K562 (cell line): ENCODE results near the gene ACTR3C. TPM values are rescaled to one million over a fixed set of nuclear protein-coding genes. Genes with fewer than 3 reads are reported as not detected.

Experiments used
- ARID1B ChIP-seq: fragments of 450-650 bp; IDR thresholded peaks from 2 replicates; pipeline ENCODE4 v1.6.1; 2016; ENCODE audit warnings: antibody characterized with exemption, mild to moderate bottlenecking, inconsistent platforms
- CHCHD3 ChIP-seq: fragments of 250-450 bp; sonication (Bioruptor Pico); IDR thresholded peaks from 2 replicates; pipeline ENCODE4 v2.1.2; 2022; ENCODE audit warnings: mild to moderate bottlenecking
- DDX20 ChIP-seq: fragments of 450-650 bp; IDR thresholded peaks from 2 replicates; pipeline ENCODE4 v1.6.1; 2016; ENCODE audit warnings: missing genetic modification characterization, low read depth, mild to moderate bottlenecking, missing compliant biosample characterization, moderate library complexity
- DIDO1 ChIP-seq: fragments of 450-650 bp; IDR thresholded peaks from 2 replicates; pipeline ENCODE4 v1.6.1; 2016; ENCODE audit warnings: low read depth, missing biosample characterization, missing genetic modification characterization
- HMGN3 ChIP-seq: IDR thresholded peaks from 2 replicates; pipeline ENCODE4 v1.6.1; 2011; ENCODE audit warnings: borderline replicate concordance, low read depth, mild to moderate bottlenecking, mixed read lengths, low read length; ENCODE audit not compliant: insufficient read length; ENCODE audit errors: extremely low read depth
- KLF6 ChIP-seq: fragments of 250-450 bp; sonication (Bioruptor Pico); IDR thresholded peaks from 2 replicates; pipeline ENCODE4 v1.4.0; 2020; ENCODE audit warnings: mild to moderate bottlenecking, moderate library complexity, borderline replicate concordance
- MAFG ChIP-seq: fragments of 450-650 bp; conservative IDR thresholded peaks from 2 replicates; pipeline ENCODE4 v1.6.1; 2016; ENCODE audit warnings: missing genetic modification characterization, missing compliant biosample characterization
- PHF8 ChIP-seq: fragments of 200-600 bp; sonication (generic); IDR thresholded peaks from 2 replicates; pipeline ENCODE4 v1.6.1; 2012; ENCODE audit warnings: mixed run types, mild to moderate bottlenecking, inconsistent platforms, low read length, moderate library complexity, borderline replicate concordance
- PTRF ChIP-seq: fragments of 450-650 bp; IDR thresholded peaks from 2 replicates; pipeline ENCODE4 v1.6.1; 2016; ENCODE audit warnings: mild to moderate bottlenecking, missing genetic modification characterization, missing compliant biosample characterization
- SMAD2 ChIP-seq: fragments of 150-350 bp; IDR thresholded peaks from 2 replicates; pipeline ENCODE4 v1.6.1; 2014; ENCODE audit warnings: low read depth, mild to moderate bottlenecking, low read length
- SNIP1 ChIP-seq: fragments of 450-650 bp; IDR thresholded peaks from 2 replicates; pipeline ENCODE4 v1.7.1; 2017; ENCODE audit warnings: low read depth, mild to moderate bottlenecking
- ZNF175 ChIP-seq: fragments of 200-800 bp; sonication (Bioruptor generic); IDR thresholded peaks from 2 replicates; pipeline ENCODE4 v1.6.1; 2016; ENCODE audit warnings: low read depth, mild to moderate bottlenecking, missing genetic modification characterization, missing compliant biosample characterization
- ZNF431 ChIP-seq: sonication (generic); formaldehyde crosslinking; IDR thresholded peaks from 2 replicates; pipeline ENCODE4 v1.8.0; 2022; ENCODE audit warnings: mild to moderate bottlenecking, missing genetic modification reagents
- ZNF76 ChIP-seq: fragments of 250-450 bp; sonication (Bioruptor Pico); IDR thresholded peaks from 2 replicates; pipeline ENCODE4 v1.4.0; 2020; ENCODE audit warnings: mild to moderate bottlenecking, moderate library complexity, borderline replicate concordance
- ZSCAN32 ChIP-seq: fragments of 450-650 bp; formaldehyde crosslinking; IDR thresholded peaks from 2 replicates; pipeline ENCODE4 v1.4.0; 2020; ENCODE audit warnings: mild to moderate bottlenecking, moderate library complexity
- polyA plus RNA-seq, 8 experiments: library from polyadenylated mRNA; depleted of rRNA in 4 of 8; stranded (reverse) in 5 of 8; unstranded in 3 of 8; fragments of >200 nt; fragmentation: Nextera tagmentation in 2 of 8; fragmentation: Illumina TruSeq in 1 of 8; extraction: Ambion mirVana in 2 of 8; extraction: Trizol in 1 of 8; gene quantifications; 2 replicates each; pipeline versions ENCODE4 v1.2.1 to v1.2.3, GENCODE V29; 2011 to 2014; ENCODE audit warnings: inconsistent platforms in 1 of 8, missing spikeins in 1 of 8
- total RNA-seq, 7 experiments: library from RNA; depleted of rRNA in 6 of 7; stranded (reverse); fragments of >200 nt in 6 of 7; fragmentation: Illumina TruSeq in 2 of 7; extraction: Trizol in 2 of 7; gene quantifications; 2 replicates each; pipeline versions ENCODE4 v1.2.1 to v1.2.3, GENCODE V29; 2011 to 2021; ENCODE audit warnings: low replicate concordance in 1 of 7
- TF ChIP-seq, protein P1 (sequence below): fragments of 450-650 bp; formaldehyde crosslinking; IDR thresholded peaks from 2 replicates; pipeline ENCODE4 v1.4.0; 2020; ENCODE audit warnings: mild to moderate bottlenecking, moderate library complexity
- TF ChIP-seq, protein P2 (sequence below), 2 experiments: fragments of 150-350 bp in 1 of 2; IDR thresholded peaks; 2 replicates each; pipeline ENCODE4 v1.6.1; 2012 to 2016; ENCODE audit warnings: low read depth in 2 of 2, low read length in 2 of 2, mild to moderate bottlenecking in 1 of 2, moderate library complexity in 1 of 2
- TF ChIP-seq, protein P3 (sequence below), 2 experiments: fragments of 250-450 bp in 1 of 2; fragments of 450-650 bp in 1 of 2; sonication (Bioruptor Pico) in 1 of 2; IDR thresholded peaks; 2 replicates each; pipeline versions ENCODE4 v1.6.1 to v1.8.0; 2016 to 2021; ENCODE audit warnings: mild to moderate bottlenecking in 2 of 2, moderate library complexity in 2 of 2, missing compliant biosample characterization in 1 of 2, missing genetic modification characterization in 1 of 2
- TF ChIP-seq, protein P4 (sequence below), 2 experiments: fragments of 450-650 bp in 1 of 2; sonication (generic) in 1 of 2; formaldehyde crosslinking; conservative IDR thresholded peaks; 2 replicates each; pipeline versions ENCODE4 v1.4.0 to v1.8.1; 2020 to 2022; ENCODE audit warnings: mild to moderate bottlenecking in 1 of 2, missing genetic modification reagents in 1 of 2

ACTR3C gene
- total and polyA plus RNA-seq, 9 of the 15 experiments (the other 6 are each of a cell fraction or from before 2014, with no cell fraction given): 9.0 to 35.4 (median 13.3) TPM

DNA sequence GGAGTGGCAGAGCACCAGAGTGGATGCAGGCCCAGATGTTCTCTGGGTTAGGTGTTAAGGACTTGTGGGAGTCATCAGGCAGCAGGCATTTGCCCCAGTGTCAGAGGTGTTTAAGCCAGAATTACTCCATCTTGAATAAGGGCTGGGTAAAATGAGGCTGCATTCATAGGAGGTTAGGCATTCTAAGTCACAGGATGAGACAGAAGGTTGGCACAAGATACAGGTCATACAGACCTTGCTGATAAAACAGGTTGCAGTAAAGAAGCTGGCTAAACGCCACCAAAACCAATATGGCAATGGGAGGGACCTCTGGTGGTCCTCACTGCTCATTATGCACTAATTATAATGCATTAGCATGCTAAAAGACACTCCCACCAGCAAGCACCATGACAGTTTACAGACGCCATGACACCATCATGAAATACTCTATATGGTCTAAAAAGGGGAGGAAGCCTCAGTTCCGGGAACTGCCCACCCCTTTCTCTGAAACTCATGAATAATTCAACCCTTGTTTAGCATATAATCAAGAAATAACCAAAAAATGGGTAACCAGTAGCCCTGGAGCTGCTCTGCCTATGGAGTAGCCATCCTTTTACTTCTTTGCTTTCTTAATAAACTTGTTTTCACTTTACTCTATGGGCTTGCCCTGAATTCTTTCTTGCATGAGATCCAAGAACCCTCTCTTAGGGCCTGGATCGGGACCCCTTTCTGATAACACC, 1.1 kb downstream of the ACTR3C start (continued):
- TF ChIP-seq KLF6 (CRISPR knock-in tag) (peak; percentile 92), SNIP1 (no peak), DDX20 (peak; percentile 93), ARID1B (peak; percentile 5; the same call in 1 of the 2 replicates), HMGN3 (no peak), ZSCAN32 (CRISPR knock-in tag) (0 out of 2 replicates have a peak, but pooled peaks have one; percentile 13), DIDO1 (tag) (peak; percentile 66; the same call in 1 of the 2 replicates), CHCHD3 (CRISPR knock-in tag) (no peak), PHF8 (no peak), SMAD2 (no peak), MAFG (tag) (no peak; the same call in 1 of the 2 replicates), PTRF (tag) (peak; percentile 95), ZNF431 (0 out of 2 replicates have a peak, but pooled peaks have one; percentile 35), ZNF76 (CRISPR knock-in tag) (peak; percentile 89), ZNF175 (CRISPR knock-in tag) (no peak; the same call in none of the 2 replicates)
- TF ChIP-seq, protein P1, sequence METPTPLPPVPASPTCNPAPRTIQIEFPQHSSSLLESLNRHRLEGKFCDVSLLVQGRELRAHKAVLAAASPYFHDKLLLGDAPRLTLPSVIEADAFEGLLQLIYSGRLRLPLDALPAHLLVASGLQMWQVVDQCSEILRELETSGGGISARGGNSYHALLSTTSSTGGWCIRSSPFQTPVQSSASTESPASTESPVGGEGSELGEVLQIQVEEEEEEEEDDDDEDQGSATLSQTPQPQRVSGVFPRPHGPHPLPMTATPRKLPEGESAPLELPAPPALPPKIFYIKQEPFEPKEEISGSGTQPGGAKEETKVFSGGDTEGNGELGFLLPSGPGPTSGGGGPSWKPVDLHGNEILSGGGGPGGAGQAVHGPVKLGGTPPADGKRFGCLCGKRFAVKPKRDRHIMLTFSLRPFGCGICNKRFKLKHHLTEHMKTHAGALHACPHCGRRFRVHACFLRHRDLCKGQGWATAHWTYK (CRISPR knock-in tag): peak; percentile 97
- TF ChIP-seq, protein P2, sequence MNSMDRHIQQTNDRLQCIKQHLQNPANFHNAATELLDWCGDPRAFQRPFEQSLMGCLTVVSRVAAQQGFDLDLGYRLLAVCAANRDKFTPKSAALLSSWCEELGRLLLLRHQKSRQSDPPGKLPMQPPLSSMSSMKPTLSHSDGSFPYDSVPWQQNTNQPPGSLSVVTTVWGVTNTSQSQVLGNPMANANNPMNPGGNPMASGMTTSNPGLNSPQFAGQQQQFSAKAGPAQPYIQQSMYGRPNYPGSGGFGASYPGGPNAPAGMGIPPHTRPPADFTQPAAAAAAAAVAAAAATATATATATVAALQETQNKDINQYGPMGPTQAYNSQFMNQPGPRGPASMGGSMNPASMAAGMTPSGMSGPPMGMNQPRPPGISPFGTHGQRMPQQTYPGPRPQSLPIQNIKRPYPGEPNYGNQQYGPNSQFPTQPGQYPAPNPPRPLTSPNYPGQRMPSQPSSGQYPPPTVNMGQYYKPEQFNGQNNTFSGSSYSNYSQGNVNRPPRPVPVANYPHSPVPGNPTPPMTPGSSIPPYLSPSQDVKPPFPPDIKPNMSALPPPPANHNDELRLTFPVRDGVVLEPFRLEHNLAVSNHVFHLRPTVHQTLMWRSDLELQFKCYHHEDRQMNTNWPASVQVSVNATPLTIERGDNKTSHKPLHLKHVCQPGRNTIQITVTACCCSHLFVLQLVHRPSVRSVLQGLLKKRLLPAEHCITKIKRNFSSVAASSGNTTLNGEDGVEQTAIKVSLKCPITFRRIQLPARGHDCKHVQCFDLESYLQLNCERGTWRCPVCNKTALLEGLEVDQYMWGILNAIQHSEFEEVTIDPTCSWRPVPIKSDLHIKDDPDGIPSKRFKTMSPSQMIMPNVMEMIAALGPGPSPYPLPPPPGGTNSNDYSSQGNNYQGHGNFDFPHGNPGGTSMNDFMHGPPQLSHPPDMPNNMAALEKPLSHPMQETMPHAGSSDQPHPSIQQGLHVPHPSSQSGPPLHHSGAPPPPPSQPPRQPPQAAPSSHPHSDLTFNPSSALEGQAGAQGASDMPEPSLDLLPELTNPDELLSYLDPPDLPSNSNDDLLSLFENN (IDR thresholded peaks at IDR 0.05; ENCODE audit: low read depth in 2 of 2, low read length in 2 of 2): peak in 1 of 2 experiments; percentile 28; a peak in 1 of 4 replicates
- TF ChIP-seq, protein P3, sequence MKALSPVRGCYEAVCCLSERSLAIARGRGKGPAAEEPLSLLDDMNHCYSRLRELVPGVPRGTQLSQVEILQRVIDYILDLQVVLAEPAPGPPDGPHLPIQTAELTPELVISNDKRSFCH (CRISPR knock-in tag; IDR thresholded peaks at IDR 0.05): no peak
- TF ChIP-seq, protein P3 (tag; IDR thresholded peaks at IDR 0.05): peak; percentile 99
- TF ChIP-seq, protein P4, sequence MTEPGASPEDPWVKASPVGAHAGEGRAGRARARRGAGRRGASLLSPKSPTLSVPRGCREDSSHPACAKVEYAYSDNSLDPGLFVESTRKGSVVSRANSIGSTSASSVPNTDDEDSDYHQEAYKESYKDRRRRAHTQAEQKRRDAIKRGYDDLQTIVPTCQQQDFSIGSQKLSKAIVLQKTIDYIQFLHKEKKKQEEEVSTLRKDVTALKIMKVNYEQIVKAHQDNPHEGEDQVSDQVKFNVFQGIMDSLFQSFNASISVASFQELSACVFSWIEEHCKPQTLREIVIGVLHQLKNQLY (CRISPR knock-in tag; conservative IDR thresholded peaks at IDR 0.05): peak in 1 of 2 experiments; percentile 70; a peak in 1 of 4 replicates
